GM13977 (cell line): ENCODE measurements around the gene PCBP3.

ENCODE experiments used
- DNase-seq: peaks from one replicate; pipeline ENCODE4 v3.0.0; 2012; ENCODE audit warnings: low spot score
- in situ Hi-C: fragments of 300-500 bp; cut with MboI; formaldehyde crosslinking; loops from one replicate; pipeline ENCODE4 v1.12.0; 2022; ENCODE audit warnings: low sequenced_read_pairs, low pct_unique_long_range_greater_than_20kb, mixed read lengths, inconsistent platforms; ENCODE audit not compliant: unreplicated experiment
- TF ChIP-seq, protein P1 (sequence below): IDR thresholded peaks from 2 replicates; pipeline ENCODE4 v1.5.1; 2012; ENCODE audit warnings: mild to moderate bottlenecking, control low read depth; ENCODE audit not compliant: insufficient read depth; ENCODE audit errors: extremely low read depth, missing control alignments

The PCBP3 gene

DNA sequence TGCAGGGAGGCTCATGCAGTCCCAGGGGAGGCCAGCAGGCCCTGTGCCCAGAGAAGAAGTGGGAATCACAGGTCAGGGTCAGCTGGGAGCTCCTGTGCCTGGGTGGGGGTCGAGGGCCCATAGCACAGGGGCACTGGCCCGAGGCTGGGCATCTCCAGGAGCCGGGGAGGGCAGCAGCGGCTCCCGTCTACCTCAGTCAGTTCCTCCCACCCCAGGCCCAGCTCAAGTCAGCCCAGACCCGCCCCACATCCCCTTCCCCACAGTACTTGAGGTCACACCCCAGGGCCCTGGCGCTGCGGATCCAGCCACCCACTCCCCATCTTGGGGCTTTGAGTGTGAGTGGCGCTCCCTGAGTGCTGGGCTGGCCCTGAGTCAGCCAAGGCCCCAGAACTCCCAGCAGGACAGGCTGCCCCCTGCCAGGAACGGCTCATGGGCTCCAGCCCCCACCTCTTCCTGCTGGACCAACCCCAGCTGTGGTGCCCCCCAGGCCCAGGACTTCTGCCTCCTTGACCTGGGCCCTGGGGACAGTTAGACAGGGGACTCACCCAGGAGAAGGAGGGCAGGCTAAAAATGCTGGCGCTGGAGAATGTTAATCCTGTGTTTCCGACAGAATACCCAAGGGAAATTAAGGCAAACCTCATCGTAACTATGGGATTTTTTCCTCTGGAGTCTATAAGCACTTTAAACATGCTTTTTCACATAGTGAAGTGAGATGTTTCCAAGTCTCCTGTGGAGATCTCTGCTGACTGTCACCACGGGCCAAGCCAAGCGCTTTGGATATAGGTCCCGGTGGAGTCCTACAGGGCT, 269.3 kb downstream of the PCBP3 start:
- DNase-seq = no peak
- TF ChIP-seq, protein P1, sequence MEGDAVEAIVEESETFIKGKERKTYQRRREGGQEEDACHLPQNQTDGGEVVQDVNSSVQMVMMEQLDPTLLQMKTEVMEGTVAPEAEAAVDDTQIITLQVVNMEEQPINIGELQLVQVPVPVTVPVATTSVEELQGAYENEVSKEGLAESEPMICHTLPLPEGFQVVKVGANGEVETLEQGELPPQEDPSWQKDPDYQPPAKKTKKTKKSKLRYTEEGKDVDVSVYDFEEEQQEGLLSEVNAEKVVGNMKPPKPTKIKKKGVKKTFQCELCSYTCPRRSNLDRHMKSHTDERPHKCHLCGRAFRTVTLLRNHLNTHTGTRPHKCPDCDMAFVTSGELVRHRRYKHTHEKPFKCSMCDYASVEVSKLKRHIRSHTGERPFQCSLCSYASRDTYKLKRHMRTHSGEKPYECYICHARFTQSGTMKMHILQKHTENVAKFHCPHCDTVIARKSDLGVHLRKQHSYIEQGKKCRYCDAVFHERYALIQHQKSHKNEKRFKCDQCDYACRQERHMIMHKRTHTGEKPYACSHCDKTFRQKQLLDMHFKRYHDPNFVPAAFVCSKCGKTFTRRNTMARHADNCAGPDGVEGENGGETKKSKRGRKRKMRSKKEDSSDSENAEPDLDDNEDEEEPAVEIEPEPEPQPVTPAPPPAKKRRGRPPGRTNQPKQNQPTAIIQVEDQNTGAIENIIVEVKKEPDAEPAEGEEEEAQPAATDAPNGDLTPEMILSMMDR = no peak
- in situ Hi-C loops = no loop called here

DNA sequence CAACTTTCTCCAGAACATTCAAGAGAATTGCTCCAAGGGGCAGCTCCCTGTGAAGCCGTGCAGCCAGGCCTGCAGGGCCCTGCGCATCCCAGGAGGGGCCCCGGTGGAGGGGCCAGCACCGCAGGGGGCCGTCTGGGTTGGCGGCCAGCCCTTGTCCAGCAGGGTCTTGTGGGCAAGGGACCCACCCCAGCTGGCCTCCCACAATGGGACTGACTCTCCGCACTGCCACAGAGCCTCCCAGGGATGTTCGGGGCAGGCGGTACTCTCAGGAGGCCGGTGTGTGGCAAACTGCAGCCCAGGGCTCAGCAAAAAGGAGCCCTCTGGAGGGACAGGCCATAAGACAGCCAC, 269.9 kb downstream of the PCBP3 start:
- no peak for DNase-seq
- in situ Hi-C loops = no loop called here
- TF ChIP-seq, protein P1 = no peak

DNA sequence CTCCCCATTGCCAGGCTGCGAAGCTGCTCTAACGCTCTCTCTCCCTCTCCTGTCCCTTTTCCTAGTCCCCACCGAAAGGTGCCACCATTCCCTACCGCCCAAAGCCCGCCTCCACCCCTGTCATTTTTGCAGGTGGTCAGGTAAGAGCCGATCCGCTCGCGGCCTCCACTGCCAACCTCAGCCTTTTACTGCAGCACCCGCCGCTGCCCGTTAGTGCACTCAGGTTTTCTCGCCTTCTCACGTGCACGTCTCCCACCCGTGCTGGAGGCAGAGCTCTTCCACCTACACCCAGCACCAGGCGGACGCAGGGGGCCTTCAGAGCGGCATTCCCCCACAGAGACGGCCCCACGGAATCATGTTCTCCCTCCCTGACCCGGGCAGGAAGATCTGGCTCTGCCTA, 270.4 kb downstream of the PCBP3 start:
- in situ Hi-C loops = no loop called here
- TF ChIP-seq, protein P1 = no peak
- no peak for DNase-seq

DNA sequence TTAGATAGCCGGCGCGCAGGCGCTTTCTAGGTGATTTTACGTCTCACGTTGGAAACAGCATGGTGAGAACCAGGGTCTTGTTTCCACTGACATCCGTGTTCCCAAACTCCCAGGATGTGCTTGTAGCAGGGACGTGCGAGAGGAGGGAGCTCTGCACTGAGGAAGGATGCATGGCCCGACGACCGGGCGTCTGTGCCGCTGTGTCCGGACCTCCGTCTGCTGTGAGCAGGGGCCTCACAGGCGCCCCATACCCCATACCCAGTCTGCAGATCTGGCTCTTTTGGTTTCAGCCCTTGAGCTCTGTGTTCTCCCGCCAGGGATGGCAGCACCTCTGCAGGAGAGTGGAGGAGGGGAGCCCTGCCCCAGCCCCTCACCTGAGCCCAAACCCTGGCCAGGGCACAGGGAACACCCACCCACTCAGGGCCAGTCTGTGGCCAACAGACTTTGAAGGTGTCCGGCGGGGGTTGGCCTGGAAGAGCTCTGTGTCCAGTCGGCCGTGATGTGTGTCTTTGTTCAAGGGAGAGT, 270.9 kb downstream of the PCBP3 start:
- TF ChIP-seq, protein P1 = no peak
- in situ Hi-C loops = no loop called here
- DNase-seq = no peak

DNA sequence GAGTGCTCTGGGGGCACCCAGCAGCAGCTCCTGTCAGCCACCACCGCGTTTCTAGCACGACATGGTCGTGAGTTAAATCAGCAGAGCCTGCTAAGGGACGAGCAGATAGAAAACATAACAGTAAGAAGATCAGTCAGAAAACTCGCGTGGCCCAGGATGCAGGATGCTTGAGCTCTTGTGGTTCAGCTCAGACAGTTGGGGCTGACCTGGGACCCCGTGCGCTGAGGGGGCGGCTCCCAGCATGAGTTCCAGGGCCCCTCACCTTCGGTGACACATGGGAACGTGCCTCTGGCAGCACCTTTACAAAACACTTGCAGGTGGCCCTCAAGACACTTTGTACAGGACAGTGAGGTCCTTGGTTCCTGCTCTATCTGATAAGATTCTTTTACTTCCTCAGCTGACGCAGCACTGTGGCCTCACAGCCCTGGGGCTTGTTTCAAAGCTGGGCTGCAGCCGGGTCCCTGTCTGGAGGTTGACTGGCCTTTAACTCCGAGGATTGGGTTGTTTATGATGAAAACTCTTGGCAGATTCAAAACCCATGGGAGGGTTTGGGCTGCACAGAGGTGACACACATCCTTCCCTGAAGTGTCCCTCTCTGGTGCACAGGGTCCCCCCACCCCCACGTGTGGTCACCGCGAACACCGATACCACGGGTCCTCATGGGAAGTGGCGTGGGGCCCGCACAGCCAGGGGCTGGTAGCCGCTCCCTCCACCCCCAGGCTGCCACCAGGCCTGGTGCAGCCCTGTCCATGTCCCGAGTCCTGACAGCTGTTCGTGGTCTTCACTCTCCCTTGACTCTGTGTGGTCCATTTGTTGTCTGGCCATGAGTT, 272.7 kb downstream of the PCBP3 start:
- in situ Hi-C loops = no loop called here
- TF ChIP-seq, protein P1 = no peak

DNA sequence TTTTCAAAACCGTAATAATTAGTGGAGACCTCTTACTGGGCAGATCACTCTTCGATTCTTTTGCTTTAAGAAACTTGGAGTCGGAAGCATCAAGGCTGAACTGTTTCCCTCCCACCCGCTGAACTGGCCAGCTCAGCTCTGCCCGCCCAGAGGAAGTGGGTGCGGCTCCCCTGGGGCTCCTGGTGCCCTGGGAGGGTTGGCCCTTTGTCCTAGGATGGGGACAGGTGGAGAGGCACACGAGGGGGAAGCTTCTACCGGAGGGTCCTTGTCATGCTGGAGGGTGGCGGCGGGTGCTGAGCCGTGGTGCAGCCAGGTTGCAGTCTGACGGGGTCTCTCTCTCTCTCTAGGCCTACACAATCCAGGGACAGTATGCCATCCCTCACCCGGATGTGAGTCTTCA, 273.7 kb downstream of the PCBP3 start:
- TF ChIP-seq, protein P1 = no peak
- in situ Hi-C loops = no loop called here
- DNase-seq = no peak

More for the DNA sequence above, 272.7 kb downstream of the PCBP3 start:
- no peak for DNase-seq
